GM23338 (cell line): ENCODE measurements around the gene VOPP1.

ENCODE experiments used
- EZH2 ChIP-seq: fragments of 200-600 bp; sonication (generic); IDR thresholded peaks from one replicate; pipeline ENCODE4 v1.8.0; 2017; ENCODE audit warnings: antibody characterized with exemption, mild to moderate bottlenecking, low read depth; ENCODE audit not compliant: unreplicated experiment
- EZH2phosphoT487 ChIP-seq: fragments of 200-600 bp; sonication (generic); IDR thresholded peaks from one replicate; pipeline ENCODE4 v1.8.1; 2018; ENCODE audit warnings: antibody characterized with exemption; ENCODE audit not compliant: unreplicated experiment
- REST ChIP-seq: IDR thresholded peaks from one replicate; pipeline ENCODE4 v1.6.1; 2018; ENCODE audit warnings: antibody characterized with exemption; ENCODE audit not compliant: unreplicated experiment
- TF ChIP-seq, protein P1 (sequence below), 2 experiments: fragments of 200-600 bp in 1 of 2; sonication (generic) in 1 of 2; conservative IDR thresholded peaks; 2 replicates each; pipeline versions ENCODE4 v1.5.1 to v1.6.1; 2016 to 2017; ENCODE audit warnings: antibody characterized with exemption in 2 of 2, low read depth in 2 of 2, mild to moderate bottlenecking in 2 of 2, moderate library complexity in 1 of 2

- TF ChIP-seq EZH2 (no peak), EZH2phosphoT487 (no peak), REST (no peak)
- TF ChIP-seq, protein P1, sequence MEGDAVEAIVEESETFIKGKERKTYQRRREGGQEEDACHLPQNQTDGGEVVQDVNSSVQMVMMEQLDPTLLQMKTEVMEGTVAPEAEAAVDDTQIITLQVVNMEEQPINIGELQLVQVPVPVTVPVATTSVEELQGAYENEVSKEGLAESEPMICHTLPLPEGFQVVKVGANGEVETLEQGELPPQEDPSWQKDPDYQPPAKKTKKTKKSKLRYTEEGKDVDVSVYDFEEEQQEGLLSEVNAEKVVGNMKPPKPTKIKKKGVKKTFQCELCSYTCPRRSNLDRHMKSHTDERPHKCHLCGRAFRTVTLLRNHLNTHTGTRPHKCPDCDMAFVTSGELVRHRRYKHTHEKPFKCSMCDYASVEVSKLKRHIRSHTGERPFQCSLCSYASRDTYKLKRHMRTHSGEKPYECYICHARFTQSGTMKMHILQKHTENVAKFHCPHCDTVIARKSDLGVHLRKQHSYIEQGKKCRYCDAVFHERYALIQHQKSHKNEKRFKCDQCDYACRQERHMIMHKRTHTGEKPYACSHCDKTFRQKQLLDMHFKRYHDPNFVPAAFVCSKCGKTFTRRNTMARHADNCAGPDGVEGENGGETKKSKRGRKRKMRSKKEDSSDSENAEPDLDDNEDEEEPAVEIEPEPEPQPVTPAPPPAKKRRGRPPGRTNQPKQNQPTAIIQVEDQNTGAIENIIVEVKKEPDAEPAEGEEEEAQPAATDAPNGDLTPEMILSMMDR (conservative IDR thresholded peaks at IDR 0.05; ENCODE audit: low read depth in 2 of 2), result no peak; a peak in 1 of 4 replicates
Observed at GRCh38 chr7:55478700-55479099, 93.6 kb downstream of the VOPP1 start.
